HFFc6 (cell line): ENCODE results near the gene KCTD21. TPM values are rescaled to one million over a fixed set of nuclear protein-coding genes. Genes with fewer than 3 reads are reported as not detected.

Source experiments
- DNase-seq: peaks from one replicate; pipeline ENCODE4 v3.0.0-alpha.2; 2018
- H3K27ac Mint-ChIP-seq: 2 replicates; pipeline ENCODE4 v1.8.0; 2020; ENCODE audit warnings: mild to moderate bottlenecking, mixed read lengths
- H3K27me3 Mint-ChIP-seq: 2 replicates; pipeline ENCODE4 v1.8.0; 2021; ENCODE audit warnings: mild to moderate bottlenecking, moderate library complexity, mixed read lengths; ENCODE audit not compliant: insufficient read depth
- H3K36me3 Mint-ChIP-seq: 2 replicates; pipeline ENCODE4 v1.8.0; 2021; ENCODE audit warnings: low read depth, mixed read lengths
- H3K4me1 Mint-ChIP-seq: 2 replicates; pipeline ENCODE4 v1.8.0; 2020; ENCODE audit warnings: low read depth, mixed read lengths
- H3K4me3 Mint-ChIP-seq: 2 replicates; pipeline ENCODE4 v1.8.0; 2020; ENCODE audit warnings: mild to moderate bottlenecking, moderate library complexity, mixed read lengths
- H3K9me3 Mint-ChIP-seq: 2 replicates; pipeline ENCODE4 v1.8.0; 2020; ENCODE audit warnings: mild to moderate bottlenecking, mixed read lengths
- CTCF ChIP-seq: fragments of 200-600 bp; sonication (generic); IDR thresholded peaks from 2 replicates; pipeline ENCODE4 v1.5.0; 2021; ENCODE audit warnings: antibody characterized with exemption, mild to moderate bottlenecking
- total RNA-seq, 6 experiments: library from RNA; stranded (reverse); fragmentation: NEBNext Ultra II Directional; extraction: Animal tissue kit (Norgen Biotek cat#: 25700); gene quantifications; 2 replicates in 1 of 6; 3 replicates in 5 of 6; pipeline ENCODE4 v1.2.3, GENCODE V29; 2021

Gene KCTD21
- total RNA-seq, 6 experiments from 2014 or later: 10.4 to 15.7 (median 12.6) TPM

GRCh38 chr11:78192911-78193351, 4.5 kb upstream of the KCTD21 start:
- no peaks in the 10 kb centered on the region for H3K36me3 Mint-ChIP-seq
- H3K27me3 Mint-ChIP-seq: no peaks in the 10 kb centered on the region
- no peak overlapping the region for H3K4me3 Mint-ChIP-seq
- H3K9me3 Mint-ChIP-seq: no peaks in the 10 kb centered on the region
- no peak for DNase-seq
- peak overlapping the region; percentile 79; the same call in 1 of the 2 replicates for H3K27ac Mint-ChIP-seq
- no peak for TF ChIP-seq CTCF
- H3K4me1 Mint-ChIP-seq: peaks cover 46% of the 10 kb centered on the region

DNA sequence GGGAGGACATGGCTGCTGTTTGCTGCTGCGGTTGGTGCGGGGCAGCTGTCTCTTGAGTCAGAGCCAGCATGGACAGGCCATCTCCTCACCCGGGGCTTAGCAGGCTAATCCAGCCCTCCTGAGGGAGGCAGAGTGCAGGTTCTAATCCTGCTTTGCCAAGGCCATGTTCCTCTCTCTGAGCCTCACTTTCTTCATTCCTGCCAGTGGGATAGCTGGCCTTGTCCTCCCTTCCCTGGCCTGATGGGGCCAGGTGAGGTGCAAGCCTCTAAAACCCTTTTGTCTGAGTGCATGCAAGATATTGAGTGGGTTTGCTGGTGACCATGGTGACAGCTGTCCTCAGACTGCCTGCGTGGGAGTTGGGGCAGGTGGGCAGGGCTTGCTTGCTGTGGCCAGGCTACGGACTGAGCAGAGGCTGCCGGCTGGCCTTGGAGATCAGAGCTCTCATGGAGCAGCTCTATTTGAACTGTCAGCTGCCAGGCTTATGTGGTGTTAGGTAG, 3.8 kb upstream of the KCTD21 start:
- Mint-ChIP-seq H3K27ac (no peak overlapping the region), H3K9me3 (no peaks in the 10 kb centered on the region), H3K27me3 (no peaks in the 10 kb centered on the region), H3K36me3 (peaks cover 5% of the 10 kb centered on the region; the same call in 1 of the 2 replicates), H3K4me3 (no peak overlapping the region), H3K4me1 (peaks cover 52% of the 10 kb centered on the region)
- no peak for DNase-seq
- no peak for TF ChIP-seq CTCF

DNA sequence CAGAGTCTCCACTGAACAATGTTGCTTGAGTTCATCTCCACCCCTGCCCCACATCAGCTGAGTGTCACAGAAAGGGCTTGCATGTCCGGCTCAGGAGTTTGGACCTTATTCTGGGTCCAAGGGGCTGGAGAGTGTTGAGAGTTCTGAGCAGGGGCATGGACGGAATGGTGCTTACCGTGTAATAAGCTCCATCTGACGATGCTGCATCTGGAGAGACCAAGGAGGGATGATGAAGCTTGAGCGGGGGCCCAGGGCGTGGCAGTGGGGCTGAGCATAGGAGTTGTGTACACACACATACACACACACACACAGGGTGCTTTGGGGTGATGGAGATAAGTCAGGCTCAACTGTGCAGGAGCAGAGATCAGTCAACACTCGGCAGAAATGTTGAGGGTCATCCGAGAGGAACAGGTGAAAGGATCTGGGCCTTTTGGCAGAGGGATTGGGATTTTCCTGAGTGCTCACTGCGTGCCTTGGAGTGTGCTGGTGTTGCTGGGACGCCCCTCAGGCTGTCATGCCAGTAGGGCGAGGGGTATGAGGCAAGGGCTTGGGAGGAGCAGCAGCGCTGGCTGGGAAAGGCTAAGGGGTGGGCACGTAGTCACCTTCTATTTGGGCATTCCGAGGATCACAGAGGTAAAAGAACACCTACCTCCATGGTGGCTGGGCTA, 2.6 kb upstream of the KCTD21 start:
- no peak for DNase-seq
- no peak overlapping the region for H3K27ac Mint-ChIP-seq
- TF ChIP-seq CTCF: no peak
- no peaks in the 10 kb centered on the region for H3K27me3 Mint-ChIP-seq
- H3K4me1 Mint-ChIP-seq: peaks cover 64% of the 10 kb centered on the region
- peaks cover 13% of the 10 kb centered on the region; the same call in 1 of the 2 replicates for H3K36me3 Mint-ChIP-seq
- no peaks in the 10 kb centered on the region for H3K9me3 Mint-ChIP-seq
- no peak overlapping the region for H3K4me3 Mint-ChIP-seq

DNA sequence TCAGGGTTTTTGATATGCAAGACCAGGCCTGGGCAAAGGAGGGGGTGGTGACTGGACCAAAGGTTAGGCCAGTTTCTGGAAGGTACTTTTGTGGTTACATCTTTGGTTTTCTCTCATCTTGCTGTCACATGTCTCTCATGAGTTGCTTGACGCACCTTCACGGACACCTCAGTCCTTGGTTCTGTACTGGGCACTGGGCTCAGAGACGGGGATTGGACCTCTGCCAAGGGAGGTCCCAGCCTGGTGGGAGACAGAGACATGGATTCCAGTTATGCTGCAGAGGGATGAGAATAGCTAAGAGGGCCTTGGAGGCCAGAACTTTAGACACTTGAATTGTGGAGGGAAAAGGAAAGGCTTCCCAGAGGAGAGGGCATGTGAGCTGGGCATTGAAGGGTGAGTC, 1.9 kb upstream of the KCTD21 start:
- H3K4me3 Mint-ChIP-seq: peak overlapping the region; percentile 96

DNA sequence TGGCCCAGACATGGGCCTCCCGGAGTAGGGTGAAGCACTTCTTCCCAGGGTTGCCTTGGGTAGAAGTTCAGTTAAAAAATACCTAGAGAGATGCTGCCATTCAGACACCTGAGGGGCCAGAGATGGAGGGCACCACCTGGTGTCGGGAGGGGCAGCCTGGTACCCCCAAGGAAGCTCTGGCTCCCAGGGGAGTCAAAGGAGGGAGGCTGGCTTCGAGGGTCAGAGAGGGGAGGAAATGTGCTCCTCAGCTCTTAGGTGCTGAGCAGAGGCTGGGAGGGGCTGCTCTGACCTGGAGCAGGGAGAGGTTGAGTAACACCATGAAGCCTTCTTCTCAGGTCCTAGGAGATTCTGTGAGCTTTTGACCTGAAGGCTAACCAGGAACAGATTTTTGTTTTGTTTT, 1.4 kb upstream of the KCTD21 start:
- no peaks in the 10 kb centered on the region for H3K9me3 Mint-ChIP-seq
- H3K4me3 Mint-ChIP-seq: peak overlapping the region; percentile 96
- peak overlapping the region; percentile 42; the same call in 1 of the 2 replicates for H3K27ac Mint-ChIP-seq
- no peak for TF ChIP-seq CTCF
- peaks cover 69% of the 10 kb centered on the region for H3K4me1 Mint-ChIP-seq
- DNase-seq: no peak
- peaks cover 13% of the 10 kb centered on the region; the same call in 1 of the 2 replicates for H3K36me3 Mint-ChIP-seq
- H3K27me3 Mint-ChIP-seq: no peaks in the 10 kb centered on the region

More for the DNA sequence above, 1.9 kb upstream of the KCTD21 start:
- no peaks in the 10 kb centered on the region for H3K27me3 Mint-ChIP-seq
- no peak for TF ChIP-seq CTCF
- no peak for DNase-seq
- H3K36me3 Mint-ChIP-seq: peaks cover 13% of the 10 kb centered on the region; the same call in 1 of the 2 replicates
- H3K9me3 Mint-ChIP-seq: no peaks in the 10 kb centered on the region
- H3K27ac Mint-ChIP-seq: no peak overlapping the region
- peaks cover 69% of the 10 kb centered on the region for H3K4me1 Mint-ChIP-seq
